CD4-positive, alpha-beta T cell (primary cell): Measurements from ENCODE around the gene CMAS. TPM values are rescaled to one million over a fixed set of nuclear protein-coding genes. Genes with fewer than 3 reads are reported as not detected.

Experiments used
- ATAC-seq: fragments of 200-7000 bp; cut with Tn5 transposase; one replicate; pipeline ENCODE4 v1.10.0; 2022; ENCODE audit warnings: mild to moderate bottlenecking; ENCODE audit not compliant: poor library complexity
- CTCF ChIA-PET: fragments of 350-600 bp; sonication (Branson Sonifier 250); formaldehyde crosslinking; loops from one replicate; lab custom pipeline; 2021; ENCODE audit warnings: antibody characterized with exemption, inconsistent platforms; lab: Charles Lee
- POLR2A ChIA-PET: fragments of 350-600 bp; sonication (Branson Sonifier 250); formaldehyde crosslinking; loops from one replicate; lab custom pipeline; 2021; ENCODE audit warnings: antibody characterized with exemption, inconsistent platforms; lab: Charles Lee
- DNase-seq, 14 experiments: peaks; one replicate each; pipeline ENCODE4 v3.0.0-alpha.2; 2013 to 2020; ENCODE audit warnings: mixed read lengths in 2 of 14
- H3K27ac ChIP-seq, 2 donors: one replicate each; pipeline versions ENCODE4 v1.5.1 to v1.7.0; 2013; ENCODE audit warnings: low read length in 2 of 2, low read depth in 1 of 2, mild to moderate bottlenecking in 1 of 2
- H3K27me3 ChIP-seq, 2 experiments: 1 replicate in 1 of 2; 2 replicates in 1 of 2; pipeline versions ENCODE4 v1.6.1 to v1.7.0; 2013; ENCODE audit warnings: low read length in 2 of 2, control low read depth in 1 of 2, mild to moderate bottlenecking in 1 of 2, moderate library complexity in 1 of 2; ENCODE audit not compliant: insufficient read depth in 2 of 2, control insufficient read depth in 1 of 2
- H3K36me3 ChIP-seq: one replicate; pipeline ENCODE4 v1.6.1; 2013; ENCODE audit warnings: low read length, control low read depth; ENCODE audit not compliant: insufficient read depth
- H3K4me1 ChIP-seq: one replicate; pipeline ENCODE4 v1.6.1; 2013; ENCODE audit warnings: low read length, control low read depth; ENCODE audit not compliant: insufficient read depth
- H3K4me3 ChIP-seq: one replicate; pipeline ENCODE4 v1.5.1; 2013; ENCODE audit warnings: mild to moderate bottlenecking, low read length, moderate library complexity
- H3K9me3 ChIP-seq, 2 experiments: 1 replicate in 1 of 2; 2 replicates in 1 of 2; pipeline versions ENCODE4 v1.6.1 to v1.7.0; 2013; ENCODE audit warnings: low read length in 2 of 2, mild to moderate bottlenecking in 2 of 2, control low read depth in 1 of 2, moderate library complexity in 1 of 2; ENCODE audit not compliant: control insufficient read depth in 1 of 2, insufficient read depth in 1 of 2
- H3K27ac Mint-ChIP-seq: one replicate; pipeline ENCODE4 v1.8.0; 2020; ENCODE audit warnings: mixed read lengths
- H3K27me3 Mint-ChIP-seq: one replicate; pipeline ENCODE4 v1.8.0; 2021; ENCODE audit warnings: mixed read lengths
- H3K36me3 Mint-ChIP-seq: one replicate; pipeline ENCODE4 v1.8.0; 2021; ENCODE audit warnings: low read depth, mixed read lengths
- H3K4me1 Mint-ChIP-seq: one replicate; pipeline ENCODE4 v1.8.0; 2021; ENCODE audit warnings: low read depth, mixed read lengths
- H3K4me3 Mint-ChIP-seq: one replicate; pipeline ENCODE4 v1.8.0; 2020; ENCODE audit warnings: mild to moderate bottlenecking, mixed read lengths
- H3K9me3 Mint-ChIP-seq: one replicate; pipeline ENCODE4 v1.8.0; 2020; ENCODE audit warnings: mixed read lengths
- intact Hi-C, 2 experiments: fragments of 100-400 bp; cut with DNase I in 1 of 2; cut with micrococcal nuclease in 1 of 2; formaldehyde crosslinking; loops; one replicate each; pipeline versions ENCODE4 v1.15.1 to v1.9.0; 2023 to 2025; cut with DNase I, micrococcal nuclease
- total RNA-seq, 174 experiments: library from RNA in 2 of 174; stranded (reverse) in 2 of 174; gene quantifications; one replicate each; pipeline ENCODE4 v1.2.3 and lab custom pipeline; 2021 to 2026
- TF ChIP-seq, protein P1 (sequence below): fragments of 200-600 bp; IDR thresholded peaks from one replicate; pipeline ENCODE4 v1.8.0; 2022; ENCODE audit warnings: antibody characterized with exemption, mild to moderate bottlenecking

Gene CMAS
- total RNA-seq, 2 experiments from 2014 or later = 5.5 to 7.0 TPM

GRCh38 chr12:22082190-22082701, 36.2 kb downstream of the CMAS start:
- no peaks in the 10 kb centered on the region for H3K27me3 ChIP-seq
- no peak for DNase-seq
- no peak overlapping the region for H3K27ac Mint-ChIP-seq
- H3K4me1 Mint-ChIP-seq = no peaks in the 10 kb centered on the region
- CTCF ChIA-PET = interaction anchor here (0.9 to 2.1 kb wide), 4 partner anchors 13 to 378 kb away, joined by 5 to 8 read pairs (median 7); no protein-coding TSS in a partner anchor
- no peaks in the 10 kb centered on the region for H3K27me3 Mint-ChIP-seq
- no peak overlapping the region for H3K4me3 Mint-ChIP-seq
- POLR2A ChIA-PET = interaction anchor here (0.9 kb wide), 1 partner anchor 364 kb away, joined by 3 read pairs; no protein-coding TSS in a partner anchor
- intact Hi-C loops = loop anchor here in 1 of 2 experiments (5.0 to 10.0 kb wide), 3 partner anchors 90 to 553 kb away; no protein-coding TSS in a partner anchor
- no peak for ATAC-seq
- H3K9me3 Mint-ChIP-seq = no peaks in the 10 kb centered on the region
- no peaks in the 10 kb centered on the region for H3K36me3 Mint-ChIP-seq
- H3K27ac ChIP-seq = no peak overlapping the region
- no peaks in the 10 kb centered on the region for H3K36me3 ChIP-seq
- peaks cover 0 to under 1% of the 10 kb centered on the region in 2 experiments for H3K9me3 ChIP-seq
- no peak overlapping the region for H3K4me3 ChIP-seq
- H3K4me1 ChIP-seq = no peaks in the 10 kb centered on the region
- TF ChIP-seq, protein P1, sequence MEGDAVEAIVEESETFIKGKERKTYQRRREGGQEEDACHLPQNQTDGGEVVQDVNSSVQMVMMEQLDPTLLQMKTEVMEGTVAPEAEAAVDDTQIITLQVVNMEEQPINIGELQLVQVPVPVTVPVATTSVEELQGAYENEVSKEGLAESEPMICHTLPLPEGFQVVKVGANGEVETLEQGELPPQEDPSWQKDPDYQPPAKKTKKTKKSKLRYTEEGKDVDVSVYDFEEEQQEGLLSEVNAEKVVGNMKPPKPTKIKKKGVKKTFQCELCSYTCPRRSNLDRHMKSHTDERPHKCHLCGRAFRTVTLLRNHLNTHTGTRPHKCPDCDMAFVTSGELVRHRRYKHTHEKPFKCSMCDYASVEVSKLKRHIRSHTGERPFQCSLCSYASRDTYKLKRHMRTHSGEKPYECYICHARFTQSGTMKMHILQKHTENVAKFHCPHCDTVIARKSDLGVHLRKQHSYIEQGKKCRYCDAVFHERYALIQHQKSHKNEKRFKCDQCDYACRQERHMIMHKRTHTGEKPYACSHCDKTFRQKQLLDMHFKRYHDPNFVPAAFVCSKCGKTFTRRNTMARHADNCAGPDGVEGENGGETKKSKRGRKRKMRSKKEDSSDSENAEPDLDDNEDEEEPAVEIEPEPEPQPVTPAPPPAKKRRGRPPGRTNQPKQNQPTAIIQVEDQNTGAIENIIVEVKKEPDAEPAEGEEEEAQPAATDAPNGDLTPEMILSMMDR = no peak

- peak in 7 of 14 experiments; percentile 8 to 71 (median 51) for DNase-seq
- H3K36me3 ChIP-seq = no peaks in the 10 kb centered on the region
- ChIA-PET POLR2A (interaction anchor here (0.9 to 1.0 kb wide), 2 partner anchors 252 to 363 kb away, joined by 3 read pairs; no protein-coding TSS in a partner anchor), CTCF (interaction anchor here (0.9 to 2.1 kb wide), 5 partner anchors 14 to 378 kb away, joined by 3 to 8 read pairs (median 7); no protein-coding TSS in a partner anchor)
- intact Hi-C loops = loop anchor here (1.0 to 10.0 kb wide), 8 partner anchors 89 to 552 kb away; no protein-coding TSS in a partner anchor
- no peak overlapping the region for H3K4me3 ChIP-seq
- Mint-ChIP-seq H3K4me1 (no peaks in the 10 kb centered on the region), H3K27me3 (no peaks in the 10 kb centered on the region), H3K4me3 (no peak overlapping the region), H3K27ac (no peak overlapping the region), H3K9me3 (no peaks in the 10 kb centered on the region), H3K36me3 (no peaks in the 10 kb centered on the region)
- H3K9me3 ChIP-seq = no peaks in the 10 kb centered on the region
- no peaks in the 10 kb centered on the region for H3K27me3 ChIP-seq
- no peak overlapping the region for H3K27ac ChIP-seq
- TF ChIP-seq, protein P1 = peak; percentile 70
- no peaks in the 10 kb centered on the region for H3K4me1 ChIP-seq
- ATAC-seq = peak; percentile 55
Observed at GRCh38 chr12:22083167-22083566, 37.1 kb downstream of the CMAS start.

DNA sequence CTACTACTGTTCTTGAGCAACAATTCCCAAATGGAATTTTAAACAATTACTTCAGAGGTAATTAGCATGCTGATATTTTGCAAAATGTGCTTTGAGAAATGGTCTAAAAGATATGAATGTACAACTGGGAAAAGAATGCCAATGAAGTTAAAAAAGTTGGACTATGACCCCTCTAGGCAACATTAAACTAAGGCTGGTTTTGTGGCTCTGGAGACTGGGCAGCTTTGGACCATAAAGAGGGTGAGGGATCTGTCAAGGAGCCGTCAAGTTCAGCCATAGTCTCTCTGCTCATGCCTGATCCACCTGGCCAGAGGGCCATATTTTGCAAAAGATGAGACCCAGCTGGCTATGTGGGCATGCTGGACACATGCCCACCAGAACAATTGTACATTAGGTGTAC, 38.8 kb downstream of the CMAS start:
- DNase-seq = no peak
- no peaks in the 10 kb centered on the region for H3K9me3 ChIP-seq
- no peaks in the 10 kb centered on the region for H3K4me1 Mint-ChIP-seq
- ChIA-PET CTCF (no interaction called here), POLR2A (no interaction called here)
- no peaks in the 10 kb centered on the region for H3K4me1 ChIP-seq
- ATAC-seq = no peak
- H3K36me3 Mint-ChIP-seq = no peaks in the 10 kb centered on the region
- no peak overlapping the region for H3K4me3 Mint-ChIP-seq
- no peak overlapping the region for H3K4me3 ChIP-seq
- H3K9me3 Mint-ChIP-seq = no peaks in the 10 kb centered on the region
- no peak overlapping the region for H3K27ac Mint-ChIP-seq
- TF ChIP-seq, protein P1 = no peak
- no peak overlapping the region for H3K27ac ChIP-seq
- intact Hi-C loops = loop anchor here in 1 of 2 experiments (5.0 to 10.0 kb wide), 4 partner anchors 87 to 550 kb away; no protein-coding TSS in a partner anchor
- H3K27me3 Mint-ChIP-seq = no peaks in the 10 kb centered on the region
- H3K36me3 ChIP-seq = no peaks in the 10 kb centered on the region
- H3K27me3 ChIP-seq = no peaks in the 10 kb centered on the region
